Sigmoid colon (tissue), 3 donors: Measurements from ENCODE around the gene PTPRU.

ENCODE experiments used
- POLR2A ChIP-seq, 2 donors: fragments of 450-650 bp; IDR thresholded peaks; one replicate each; pipeline ENCODE4 v1.6.1; 2016; ENCODE audit warnings: antibody characterized with exemption in 2 of 2, mild to moderate bottlenecking in 2 of 2, moderate library complexity in 2 of 2
- TF ChIP-seq, protein P1 (sequence below), 4 experiments: fragments of 450-650 bp in 3 of 4; fragments of 200-600 bp in 1 of 4; IDR thresholded peaks; one replicate each; pipeline ENCODE4 v1.5.1; 2016 to 2019; ENCODE audit warnings: antibody characterized with exemption in 4 of 4, mild to moderate bottlenecking in 3 of 4, moderate library complexity in 2 of 4

DNA sequence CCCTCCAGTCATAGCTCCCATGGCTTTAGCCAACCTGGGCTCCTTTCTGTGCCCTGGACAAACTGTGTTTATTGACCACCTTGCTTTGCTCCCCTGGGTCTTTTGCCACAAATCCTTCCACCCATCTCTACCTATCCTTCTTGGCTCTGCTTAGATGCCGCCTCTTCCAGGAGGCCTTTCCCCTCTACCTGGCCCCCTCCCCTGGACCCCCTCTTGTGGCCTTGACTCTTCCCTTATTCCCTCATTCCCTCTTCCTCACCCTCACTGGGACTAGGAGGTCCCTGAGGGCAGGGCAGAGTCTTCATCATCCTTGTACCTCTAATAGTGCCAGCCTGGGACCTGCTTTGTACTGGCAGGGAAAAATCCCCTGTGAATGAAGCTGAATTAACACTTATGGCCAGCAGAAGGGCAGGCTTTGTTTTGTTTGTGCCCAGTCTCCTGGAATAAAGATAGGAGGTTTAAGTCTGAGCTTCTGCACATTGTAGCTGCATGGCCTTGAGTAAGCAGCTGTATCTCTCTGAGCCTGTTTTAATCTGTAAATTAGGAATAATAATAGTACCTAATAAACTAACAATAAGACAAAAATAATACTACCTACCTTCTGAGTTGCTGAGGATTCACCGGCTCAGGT lies 13.7 kb downstream of the PTPRU start:
- TF ChIP-seq, protein P1, sequence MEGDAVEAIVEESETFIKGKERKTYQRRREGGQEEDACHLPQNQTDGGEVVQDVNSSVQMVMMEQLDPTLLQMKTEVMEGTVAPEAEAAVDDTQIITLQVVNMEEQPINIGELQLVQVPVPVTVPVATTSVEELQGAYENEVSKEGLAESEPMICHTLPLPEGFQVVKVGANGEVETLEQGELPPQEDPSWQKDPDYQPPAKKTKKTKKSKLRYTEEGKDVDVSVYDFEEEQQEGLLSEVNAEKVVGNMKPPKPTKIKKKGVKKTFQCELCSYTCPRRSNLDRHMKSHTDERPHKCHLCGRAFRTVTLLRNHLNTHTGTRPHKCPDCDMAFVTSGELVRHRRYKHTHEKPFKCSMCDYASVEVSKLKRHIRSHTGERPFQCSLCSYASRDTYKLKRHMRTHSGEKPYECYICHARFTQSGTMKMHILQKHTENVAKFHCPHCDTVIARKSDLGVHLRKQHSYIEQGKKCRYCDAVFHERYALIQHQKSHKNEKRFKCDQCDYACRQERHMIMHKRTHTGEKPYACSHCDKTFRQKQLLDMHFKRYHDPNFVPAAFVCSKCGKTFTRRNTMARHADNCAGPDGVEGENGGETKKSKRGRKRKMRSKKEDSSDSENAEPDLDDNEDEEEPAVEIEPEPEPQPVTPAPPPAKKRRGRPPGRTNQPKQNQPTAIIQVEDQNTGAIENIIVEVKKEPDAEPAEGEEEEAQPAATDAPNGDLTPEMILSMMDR (IDR thresholded peaks at IDR 0.05): no peak
- TF ChIP-seq POLR2A (IDR thresholded peaks at IDR 0.05): no peak
